CD8-positive, alpha-beta memory T cell (primary cell): ENCODE measurements around the gene BRD4. TPM values are rescaled to one million over a fixed set of nuclear protein-coding genes. Genes with fewer than 3 reads are reported as not detected.
A peak's percentile ranks its signal among the peaks of the same experiment; 100 is the strongest.
"Not testable (repeated sequence)": the region's sequence is repeated elsewhere in the genome, so short reads cannot be mapped to it uniquely, and the experiment has no call there.

Experiments used
- CTCF ChIA-PET: fragments of 350-600 bp; sonication (Branson Sonifier 250); formaldehyde crosslinking; loops from one replicate; lab custom pipeline; 2021; ENCODE audit warnings: antibody characterized with exemption; lab: Charles Lee
- POLR2A ChIA-PET: fragments of 350-600 bp; sonication (Branson Sonifier 250); formaldehyde crosslinking; loops from one replicate; lab custom pipeline; 2021; ENCODE audit warnings: antibody characterized with exemption; lab: Charles Lee
- DNase-seq, 5 donors: peaks; one replicate each; pipeline versions ENCODE4 v3.0.0 to v3.0.0-alpha.2; 2020 to 2022; ENCODE audit warnings: mixed read lengths in 1 of 5
- H3K27ac ChIP-seq: one replicate; pipeline ENCODE4 v1.7.0; 2013; ENCODE audit warnings: low read depth, mild to moderate bottlenecking, low read length, moderate library complexity
- H3K27me3 ChIP-seq: 2 replicates; pipeline ENCODE4 v1.7.0; 2013; ENCODE audit warnings: low read length, mild to moderate bottlenecking; ENCODE audit not compliant: insufficient read depth, poor library complexity, severe bottlenecking
- H3K36me3 ChIP-seq: 2 replicates; pipeline ENCODE4 v1.7.0; 2013; ENCODE audit warnings: mild to moderate bottlenecking, low read length, moderate library complexity; ENCODE audit not compliant: insufficient read depth
- H3K4me1 ChIP-seq: 2 replicates; pipeline ENCODE4 v1.7.0; 2013; ENCODE audit warnings: mild to moderate bottlenecking, low read length, moderate library complexity; ENCODE audit not compliant: insufficient read depth
- H3K4me3 ChIP-seq: 2 replicates; pipeline ENCODE4 v1.7.0; 2013; ENCODE audit warnings: mild to moderate bottlenecking, low read length
- H3K9me3 ChIP-seq: 2 replicates; pipeline ENCODE4 v1.7.0; 2013; ENCODE audit warnings: mild to moderate bottlenecking, low read length
- H3K27ac Mint-ChIP-seq, 8 donors: one replicate each; pipeline ENCODE4 v1.8.0; 2020 to 2021; ENCODE audit warnings: mixed read lengths in 8 of 8, mild to moderate bottlenecking in 6 of 8, inconsistent platforms in 3 of 8, moderate library complexity in 3 of 8
- H3K27me3 Mint-ChIP-seq, 2 donors: one replicate each; pipeline ENCODE4 v1.8.0; 2020 to 2021; ENCODE audit warnings: mixed read lengths in 2 of 2, mild to moderate bottlenecking in 1 of 2, moderate library complexity in 1 of 2
- H3K36me3 Mint-ChIP-seq, 3 donors: one replicate each; pipeline ENCODE4 v1.8.0; 2020 to 2021; ENCODE audit warnings: mixed read lengths in 3 of 3, inconsistent platforms in 1 of 3, mild to moderate bottlenecking in 1 of 3
- H3K4me1 Mint-ChIP-seq, 3 donors: one replicate each; pipeline ENCODE4 v1.8.0; 2020 to 2021; ENCODE audit warnings: mixed read lengths in 3 of 3, inconsistent platforms in 1 of 3, mild to moderate bottlenecking in 1 of 3
- H3K4me3 Mint-ChIP-seq, 7 donors: one replicate each; pipeline ENCODE4 v1.8.0; 2020 to 2021; ENCODE audit warnings: mixed read lengths in 7 of 7, mild to moderate bottlenecking in 6 of 7, moderate library complexity in 4 of 7, inconsistent platforms in 2 of 7
- H3K9me3 Mint-ChIP-seq, 5 donors: one replicate each; pipeline ENCODE4 v1.8.0; 2020 to 2022; ENCODE audit warnings: mixed read lengths in 5 of 5, mild to moderate bottlenecking in 3 of 5, moderate library complexity in 2 of 5, inconsistent platforms in 1 of 5
- polyA plus RNA-seq: library from polyadenylated mRNA; unstranded; fragments of 300-500 nt; fragmentation: Illumina TruSeq; gene quantifications from one replicate; pipeline ENCODE4 v1.2.3, GENCODE V29; 2021
- total RNA-seq, 2 experiments: library from RNA; stranded (reverse); gene quantifications; one replicate each; pipeline ENCODE4 v1.2.3, GENCODE V29; 2021

Gene BRD4
- total and polyA plus RNA-seq, 3 experiments from 2014 or later: 35.3 to 109 (median 101) TPM

DNA sequence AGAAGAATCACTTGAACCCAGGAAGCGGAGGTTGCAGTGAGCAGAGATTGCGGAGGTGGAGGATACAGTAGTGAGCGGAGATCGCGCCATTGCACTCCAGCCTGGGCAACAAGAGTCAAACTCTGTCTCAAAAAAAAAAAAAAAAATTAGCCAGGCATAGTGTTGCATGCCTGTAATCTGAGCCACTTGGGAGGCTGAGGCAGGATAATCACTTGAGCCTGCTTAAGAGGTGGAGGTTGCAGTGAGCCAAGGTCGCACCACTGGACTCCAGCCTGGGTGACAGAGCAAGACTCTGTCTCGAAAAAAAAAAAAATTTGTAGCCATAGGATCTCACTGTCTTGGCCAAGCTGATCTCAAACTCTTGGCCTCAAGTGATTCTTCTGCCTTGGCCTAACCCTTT lies 3.7 kb upstream of the BRD4 start:
- H3K36me3 Mint-ChIP-seq, H3K9me3 Mint-ChIP-seq, H3K36me3 ChIP-seq, DNase-seq, POLR2A ChIA-PET, H3K27me3 Mint-ChIP-seq, H3K4me3 ChIP-seq, H3K27ac ChIP-seq, CTCF ChIA-PET, H3K27me3 ChIP-seq, H3K9me3 ChIP-seq, H3K4me1 ChIP-seq: not testable (repeated sequence)
- H3K4me1 Mint-ChIP-seq: peaks cover 6 to 19% (median 6%) of the 10 kb centered on the region in 3 donors
- peak overlapping the region in 1 of 8 donors; percentile 40 for H3K27ac Mint-ChIP-seq
- H3K4me3 Mint-ChIP-seq: peak overlapping the region in 1 of 7 donors; percentile 50

DNA sequence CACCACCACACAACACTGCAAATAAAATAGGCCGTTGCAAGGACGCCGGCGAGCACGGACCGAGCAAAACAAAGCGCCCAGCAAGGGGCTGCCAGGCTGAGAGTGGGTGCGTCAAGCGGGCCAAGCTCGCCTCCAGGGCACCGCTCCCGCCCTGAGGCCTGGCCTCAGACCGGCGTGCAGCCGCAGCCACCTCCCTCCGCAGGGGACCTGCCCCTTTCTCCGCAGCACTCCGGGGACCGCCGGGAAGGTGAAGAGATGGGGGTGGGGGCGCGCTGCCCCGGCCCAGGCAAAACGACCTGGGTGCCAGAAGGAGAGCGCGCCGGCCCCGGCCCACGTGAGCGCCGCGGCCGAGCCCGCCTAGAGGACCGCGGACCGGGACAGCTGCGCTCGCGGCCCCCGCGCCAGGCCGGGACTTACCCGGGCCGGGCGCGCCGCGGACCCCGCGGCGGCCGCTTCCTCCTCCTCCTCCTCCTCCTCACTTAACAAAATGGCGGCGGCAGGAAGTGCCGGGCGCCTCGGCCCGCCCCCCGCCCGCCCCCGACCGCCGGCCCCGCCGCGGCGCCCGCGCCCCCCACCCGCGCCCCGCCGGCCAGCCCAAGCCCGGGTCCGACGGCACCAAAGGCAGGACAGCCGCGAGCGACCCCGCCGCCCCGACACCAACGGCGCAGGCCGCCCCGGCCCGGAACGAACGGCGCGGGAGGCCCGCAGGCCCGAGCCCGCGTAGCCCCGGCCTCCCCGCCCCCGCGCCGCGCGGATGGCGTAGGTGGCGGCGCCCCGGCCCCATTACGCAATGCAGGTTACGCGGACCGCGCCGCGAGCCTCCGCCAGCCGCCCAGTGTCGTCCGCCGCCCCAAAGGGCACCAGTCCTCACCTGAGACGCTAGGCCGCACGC lies 674 bp downstream of the BRD4 start:
- H3K36me3 Mint-ChIP-seq: peaks cover 0 to 18% (median 3%) of the 10 kb centered on the region in 3 donors
- ChIA-PET POLR2A (interaction anchor here (2.3 kb wide), 1 partner anchor 47 kb away, joined by 20 read pairs; the partner anchor contains the start of gene AKAP8), CTCF (interaction anchor here (1.3 kb wide), 2 partner anchors 47 to 87 kb away, joined by 4 to 5 read pairs; partner anchors contain the start of gene AKAP8L)

GRCh38 chr19:15330801-15331418 lies 1.4 kb downstream of the BRD4 start:
- POLR2A ChIA-PET: interaction anchor here (0.6 kb wide), 2 partner anchors 25 to 88 kb away, joined by 3 read pairs; partner anchors contain the start of gene AKAP8L
- CTCF ChIA-PET: no interaction called here
- H3K4me1 Mint-ChIP-seq: peaks cover 52 to 70% (median 56%) of the 10 kb centered on the region in 3 donors

More for the DNA sequence above, 674 bp downstream of the BRD4 start:
- no peaks in the 10 kb centered on the region for H3K9me3 ChIP-seq
- H3K36me3 ChIP-seq: no peaks in the 10 kb centered on the region
- H3K27me3 ChIP-seq: no peaks in the 10 kb centered on the region
- peak; percentile 53 to 76 (median 65) for DNase-seq
- H3K4me1 Mint-ChIP-seq: peaks cover 46 to 62% (median 49%) of the 10 kb centered on the region in 3 donors
- H3K4me3 ChIP-seq: peak overlapping the region; percentile 80
- H3K27ac Mint-ChIP-seq: peak overlapping the region; percentile 91 to 97 (median 95)
- no peaks in the 10 kb centered on the region for H3K9me3 Mint-ChIP-seq
- peak overlapping the region; percentile 90 to 98 (median 96) for H3K4me3 Mint-ChIP-seq
- peaks cover 45% of the 10 kb centered on the region for H3K4me1 ChIP-seq
- H3K27ac ChIP-seq: peak overlapping the region; percentile 80
- H3K27me3 Mint-ChIP-seq: peaks cover 0 to 4% of the 10 kb centered on the region in 2 donors

DNA sequence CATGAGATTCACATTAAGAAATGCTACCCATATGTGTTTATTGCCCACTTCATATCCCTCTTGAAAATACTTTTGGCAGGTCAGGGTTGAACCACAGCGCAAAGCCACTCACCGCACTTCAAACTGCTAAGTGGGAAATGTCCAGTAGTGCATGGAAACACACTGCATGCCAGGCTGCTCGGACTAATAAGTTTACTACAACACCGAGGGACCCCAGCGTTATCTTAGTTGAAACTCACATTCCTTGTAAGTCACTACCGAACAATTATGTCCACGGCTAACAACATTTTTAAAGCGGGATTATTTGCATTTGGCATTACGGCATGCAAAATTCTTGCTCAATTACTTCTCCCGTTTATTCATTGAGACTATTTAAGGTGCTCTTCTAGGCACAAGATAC lies 4.0 kb downstream of the BRD4 start:
- Histone ChIP-seq H3K4me3 (no peak overlapping the region), H3K27ac (no peak overlapping the region), H3K27me3 (no peaks in the 10 kb centered on the region), H3K36me3 (no peaks in the 10 kb centered on the region), H3K9me3 (no peaks in the 10 kb centered on the region), H3K4me1 (peaks cover 76% of the 10 kb centered on the region)
- H3K36me3 Mint-ChIP-seq: peaks cover 0 to 21% (median 3%) of the 10 kb centered on the region in 3 donors
- ChIA-PET CTCF (no interaction called here), POLR2A (no interaction called here)
- no peak for DNase-seq
- H3K9me3 Mint-ChIP-seq: no peaks in the 10 kb centered on the region
- H3K4me1 Mint-ChIP-seq: peaks cover 73 to 89% (median 80%) of the 10 kb centered on the region in 3 donors
- peaks cover 0 to 4% of the 10 kb centered on the region in 2 donors for H3K27me3 Mint-ChIP-seq
- H3K27ac Mint-ChIP-seq: peak overlapping the region in 5 of 8 donors; percentile 12 to 91 (median 70)
- H3K4me3 Mint-ChIP-seq: peak overlapping the region in 6 of 7 donors; percentile 61 to 98 (median 92)

More at GRCh38 chr19:15330801-15331418, 1.4 kb downstream of the BRD4 start:
- H3K36me3 Mint-ChIP-seq: peaks cover 0 to 20% (median 1%) of the 10 kb centered on the region in 3 donors
- H3K27ac ChIP-seq: peak overlapping the region; percentile 80
- H3K4me3 ChIP-seq: peak overlapping the region; percentile 80
- H3K4me1 ChIP-seq: peaks cover 50% of the 10 kb centered on the region
- H3K36me3 ChIP-seq: no peaks in the 10 kb centered on the region
- no peaks in the 10 kb centered on the region for H3K9me3 ChIP-seq
- H3K27ac Mint-ChIP-seq: peak overlapping the region; percentile 91 to 97 (median 95)
- H3K9me3 Mint-ChIP-seq: no peaks in the 10 kb centered on the region
- peak in 1 of 5 donors; percentile 32 for DNase-seq
- peaks cover 0 to 4% of the 10 kb centered on the region in 2 donors for H3K27me3 Mint-ChIP-seq
- H3K27me3 ChIP-seq: no peaks in the 10 kb centered on the region
- H3K4me3 Mint-ChIP-seq: peak overlapping the region; percentile 90 to 98 (median 96)

DNA sequence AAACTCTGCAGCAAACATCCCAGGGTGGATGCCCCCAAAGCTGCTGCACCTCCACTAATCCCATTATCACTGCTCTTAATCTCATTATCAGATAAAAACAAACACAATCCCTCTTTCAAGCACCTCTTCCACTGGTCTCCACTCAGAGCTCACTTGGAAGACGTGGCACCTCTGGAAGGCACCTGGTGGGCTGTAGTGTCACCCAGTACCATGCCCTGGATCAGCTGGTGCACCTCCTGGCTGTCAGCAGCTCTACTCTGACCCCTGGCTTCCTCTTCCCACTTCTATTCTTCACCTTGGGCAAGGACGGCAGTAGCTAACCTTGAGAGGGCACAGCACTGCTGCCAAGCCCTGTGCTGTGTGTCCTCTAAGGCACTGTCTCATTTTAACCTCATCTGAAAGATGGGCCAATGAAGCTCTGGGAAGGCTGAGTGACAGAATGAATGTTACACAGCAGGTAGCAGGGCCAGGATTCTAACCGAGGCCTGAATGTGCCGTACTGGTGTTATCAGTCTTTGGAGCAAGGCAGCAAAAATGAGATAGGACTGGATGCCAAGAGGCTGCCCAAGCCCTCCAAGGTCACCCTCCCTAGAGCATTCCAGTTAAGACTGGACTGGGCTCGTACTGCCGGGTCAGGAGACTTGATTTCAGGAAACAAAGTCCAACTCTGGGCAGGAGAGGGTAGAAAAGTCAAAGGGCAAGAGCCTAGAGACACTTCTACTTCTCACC lies 7.4 kb downstream of the BRD4 start:
- Histone ChIP-seq H3K27me3 (no peaks in the 10 kb centered on the region), H3K4me1 (peaks cover 89% of the 10 kb centered on the region), H3K36me3 (no peaks in the 10 kb centered on the region), H3K9me3 (no peaks in the 10 kb centered on the region), H3K4me3 (peak overlapping the region; percentile 27), H3K27ac (no peak overlapping the region)
- POLR2A ChIA-PET: no interaction called here
- CTCF ChIA-PET: interaction anchor here (0.6 to 1.4 kb wide), 2 partner anchors 42 to 233 kb away, joined by 3 read pairs; no protein-coding TSS in a partner anchor
- Mint-ChIP-seq H3K4me3 (peak overlapping the region; percentile 51 to 89 (median 79)), H3K36me3 (peaks cover 0 to 14% (median 6%) of the 10 kb centered on the region in 3 donors), H3K9me3 (no peaks in the 10 kb centered on the region), H3K27ac (peak overlapping the region; percentile 11 to 91 (median 65)), H3K27me3 (peaks cover 0 to 2% of the 10 kb centered on the region in 2 donors), H3K4me1 (peaks cover 83 to 94% (median 93%) of the 10 kb centered on the region in 3 donors)
- DNase-seq: no peak

DNA sequence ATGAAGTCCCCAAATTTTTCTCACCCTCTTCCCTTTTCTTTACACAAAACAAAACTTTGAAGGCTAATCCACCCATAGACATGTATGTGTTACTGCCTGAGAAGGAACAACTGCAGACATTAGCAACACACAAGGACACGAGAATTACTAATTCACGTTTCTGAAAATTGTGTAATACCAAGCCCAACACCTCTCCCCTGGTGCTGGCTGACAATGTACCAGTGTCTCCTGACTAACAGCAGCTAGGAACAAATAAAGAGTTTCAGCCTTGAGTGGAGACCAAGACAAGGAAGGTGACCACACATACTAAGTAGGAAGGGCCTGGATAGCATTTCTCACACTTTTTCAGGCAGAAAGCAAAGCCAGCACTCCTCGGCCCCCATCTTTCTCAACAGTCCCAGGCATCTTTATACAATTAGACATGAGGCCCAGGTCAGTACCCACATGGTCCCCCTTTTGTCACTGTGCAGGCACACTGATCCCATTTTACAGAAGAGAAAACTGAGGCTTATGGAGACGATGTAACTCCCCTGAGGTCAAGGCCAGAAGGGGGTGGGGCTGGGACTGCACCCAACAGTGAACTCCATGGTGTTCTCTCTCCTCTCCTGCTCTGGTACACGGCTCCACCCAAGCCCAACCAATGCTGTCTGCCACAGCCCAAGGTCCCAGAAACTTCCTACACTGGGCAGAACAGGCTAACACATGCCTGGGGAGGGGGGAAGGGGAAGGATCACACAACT lies 8.7 kb downstream of the BRD4 start:
- Histone ChIP-seq H3K27me3 (no peaks in the 10 kb centered on the region), H3K36me3 (no peaks in the 10 kb centered on the region), H3K4me3 (no peak overlapping the region), H3K4me1 (peaks cover 89% of the 10 kb centered on the region), H3K27ac (no peak overlapping the region), H3K9me3 (no peaks in the 10 kb centered on the region)
- H3K27ac Mint-ChIP-seq: peak overlapping the region; percentile 21 to 89 (median 58)
- peaks cover 83 to 94% (median 93%) of the 10 kb centered on the region in 3 donors for H3K4me1 Mint-ChIP-seq
- peaks cover 0 to 11% (median 4%) of the 10 kb centered on the region in 3 donors for H3K36me3 Mint-ChIP-seq
- peak overlapping the region; percentile 34 to 89 (median 62) for H3K4me3 Mint-ChIP-seq
- DNase-seq: no peak
- H3K9me3 Mint-ChIP-seq: no peaks in the 10 kb centered on the region
- H3K27me3 Mint-ChIP-seq: no peaks in the 10 kb centered on the region
- POLR2A ChIA-PET: no interaction called here
- CTCF ChIA-PET: no interaction called here

- Histone ChIP-seq H3K36me3 (no peaks in the 10 kb centered on the region), H3K27me3 (no peaks in the 10 kb centered on the region), H3K4me1 (peaks cover 89% of the 10 kb centered on the region), H3K4me3 (no peak overlapping the region), H3K9me3 (no peaks in the 10 kb centered on the region), H3K27ac (no peak overlapping the region)
- DNase-seq: no peak
- Mint-ChIP-seq H3K27ac (peak overlapping the region in 7 of 8 donors; percentile 40 to 75 (median 58)), H3K9me3 (no peaks in the 10 kb centered on the region), H3K27me3 (no peaks in the 10 kb centered on the region), H3K4me3 (peak overlapping the region in 6 of 7 donors; percentile 10 to 87 (median 60)), H3K4me1 (peaks cover 84 to 94% (median 93%) of the 10 kb centered on the region in 3 donors), H3K36me3 (peaks cover 0 to 15% (median 6%) of the 10 kb centered on the region in 3 donors)
- CTCF ChIA-PET: interaction anchor here (1.1 to 1.6 kb wide), 2 partner anchors 38 to 62 kb away, joined by 3 read pairs; no protein-coding TSS in a partner anchor
- POLR2A ChIA-PET: no interaction called here
Measured at GRCh38 chr19:15321739-15322138, 10.6 kb downstream of the BRD4 start.
